ENCODE data around the gene CCL18. TPM values are rescaled to one million over a fixed set of nuclear protein-coding genes. Genes with fewer than 3 reads are reported as not detected.
"Not testable (repeated sequence)": the region's sequence is repeated elsewhere in the genome, so short reads cannot be mapped to it uniquely, and the experiment has no call there.

The CCL18 gene
- total and polyA plus RNA-seq, 2 donors (not counting 3 experiments of a cell fraction or from before 2014, with no cell fraction given): not detected

DNA sequence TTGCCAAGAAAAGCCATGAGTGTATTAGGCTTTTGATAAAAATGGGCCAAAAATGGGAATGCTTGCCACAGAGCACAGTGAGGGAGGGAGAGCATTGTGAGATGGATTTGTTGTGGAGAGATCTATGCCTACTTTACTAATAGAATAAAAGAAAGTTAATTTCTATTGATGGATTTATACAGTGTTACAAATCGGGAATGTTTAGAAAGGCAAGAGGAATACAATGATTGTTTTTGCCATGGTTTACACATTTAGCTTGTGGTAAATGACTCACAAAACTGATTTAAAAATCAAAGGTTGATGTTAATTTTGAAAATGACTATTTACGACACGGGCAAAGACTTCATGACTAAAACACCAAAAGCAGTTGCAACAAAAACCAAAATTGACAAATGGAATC is 56.1 kb downstream of the CCL18 start:
- no peak for FAIRE-seq
- intact Hi-C loops (cut with micrococcal nuclease): no loop called here

DNA sequence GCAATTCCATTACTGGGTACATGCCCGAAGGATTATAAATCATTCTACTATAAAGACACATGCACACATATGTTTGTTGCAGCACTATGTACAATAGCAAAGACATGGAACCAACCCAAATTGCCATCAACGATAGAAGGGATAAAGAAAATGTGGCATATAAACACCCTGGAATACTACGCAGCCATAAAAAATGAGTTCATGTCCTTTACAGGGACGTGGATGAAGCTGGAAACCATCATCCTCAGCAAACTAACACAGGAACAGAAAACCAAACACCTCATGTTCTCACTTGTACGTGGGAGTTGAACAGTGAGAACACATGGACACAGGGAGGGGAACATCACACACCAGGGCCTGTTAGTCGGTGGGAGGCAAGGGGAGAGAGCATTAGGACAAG is 57.0 kb downstream of the CCL18 start:
- H3K27me3 ChIP-seq (ENCODE audit: control insufficient read depth in 2 of 2, insufficient read depth in 2 of 2, low read length in 2 of 2); H3K27ac ChIP-seq (ENCODE audit: insufficient read depth, low read depth, low read length); DNase-seq (ENCODE audit: low read depth, low spot score); intact Hi-C loops (cut with micrococcal nuclease); H3K9me1 ChIP-seq (replicated peaks; ENCODE audit: control insufficient read depth, extremely low read depth, insufficient read depth, low read length); H3K4me2 ChIP-seq (ENCODE audit: insufficient read depth, low read length); H3K4me1 ChIP-seq (ENCODE audit: control insufficient read depth, extremely low read depth, insufficient read depth, low read length); H4K20me1 ChIP-seq (replicated peaks; ENCODE audit: control insufficient read depth, extremely low read depth, insufficient read depth, low read length); CTCF ChIA-PET; H3K9ac ChIP-seq (replicated peaks; ENCODE audit: extremely low read depth, insufficient read depth, low read length); H3K79me2 ChIP-seq (ENCODE audit: control insufficient read depth, insufficient read depth, low read length); POLR2A ChIA-PET; H3K36me3 ChIP-seq (ENCODE audit: control insufficient read depth in 2 of 2, extremely low read depth in 1 of 2, insufficient read depth in 2 of 2, low read length in 2 of 2); H3K9me3 ChIP-seq (replicated peaks; ENCODE audit: control insufficient read depth, insufficient read depth, low read length); H2AFZ ChIP-seq (ENCODE audit: low read depth, low read length); BruUV-seq (replicated peaks); FAIRE-seq; dilution Hi-C loops (cut with MboI; ENCODE audit: extremely low pct_ligation_motif_present, low sequenced_read_pairs); H3K4me3 ChIP-seq (replicated peaks in 1 of 3; ENCODE audit: insufficient read depth in 1 of 3, low read depth in 1 of 3, low read length in 3 of 3): not testable (repeated sequence)

More for the DNA sequence above, 56.1 kb downstream of the CCL18 start:
- TF ChIP-seq POLR2A (IDR thresholded peaks at IDR 0.05; ENCODE audit: low read depth, low read length) (no peak), JUN (IDR thresholded peaks at IDR 0.05; ENCODE audit: borderline replicate concordance, insufficient read depth, insufficient read length, low read depth) (no peak), FOS (IDR thresholded peaks at IDR 0.05; ENCODE audit: borderline replicate concordance, insufficient read depth, low read length) (no peak), MYC (IDR thresholded peaks at IDR 0.05; ENCODE audit: low read depth, low read length) (no peak), GATA2 (IDR thresholded peaks at IDR 0.05; ENCODE audit: insufficient read depth, insufficient read length, low read depth, low read length) (no peak), POLR2AphosphoS5 (IDR thresholded peaks at IDR 0.05; ENCODE audit: insufficient read depth, low read depth, low read length) (no peak), EZH2 (IDR thresholded peaks at IDR 0.05; ENCODE audit: borderline replicate concordance, low read depth, low read length, severe bottlenecking) (no peak)
- TF ChIP-seq, protein P1, sequence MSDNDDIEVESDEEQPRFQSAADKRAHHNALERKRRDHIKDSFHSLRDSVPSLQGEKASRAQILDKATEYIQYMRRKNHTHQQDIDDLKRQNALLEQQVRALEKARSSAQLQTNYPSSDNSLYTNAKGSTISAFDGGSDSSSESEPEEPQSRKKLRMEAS (IDR thresholded peaks at IDR 0.05; ENCODE audit: insufficient read depth, insufficient read length): no peak
- TF ChIP-seq, protein P2, sequence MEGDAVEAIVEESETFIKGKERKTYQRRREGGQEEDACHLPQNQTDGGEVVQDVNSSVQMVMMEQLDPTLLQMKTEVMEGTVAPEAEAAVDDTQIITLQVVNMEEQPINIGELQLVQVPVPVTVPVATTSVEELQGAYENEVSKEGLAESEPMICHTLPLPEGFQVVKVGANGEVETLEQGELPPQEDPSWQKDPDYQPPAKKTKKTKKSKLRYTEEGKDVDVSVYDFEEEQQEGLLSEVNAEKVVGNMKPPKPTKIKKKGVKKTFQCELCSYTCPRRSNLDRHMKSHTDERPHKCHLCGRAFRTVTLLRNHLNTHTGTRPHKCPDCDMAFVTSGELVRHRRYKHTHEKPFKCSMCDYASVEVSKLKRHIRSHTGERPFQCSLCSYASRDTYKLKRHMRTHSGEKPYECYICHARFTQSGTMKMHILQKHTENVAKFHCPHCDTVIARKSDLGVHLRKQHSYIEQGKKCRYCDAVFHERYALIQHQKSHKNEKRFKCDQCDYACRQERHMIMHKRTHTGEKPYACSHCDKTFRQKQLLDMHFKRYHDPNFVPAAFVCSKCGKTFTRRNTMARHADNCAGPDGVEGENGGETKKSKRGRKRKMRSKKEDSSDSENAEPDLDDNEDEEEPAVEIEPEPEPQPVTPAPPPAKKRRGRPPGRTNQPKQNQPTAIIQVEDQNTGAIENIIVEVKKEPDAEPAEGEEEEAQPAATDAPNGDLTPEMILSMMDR (IDR thresholded peaks at IDR 0.05; ENCODE audit: extremely low read depth in 1 of 2, insufficient read depth in 1 of 2, low read depth in 1 of 2, low read length in 2 of 2): no peak
- Histone ChIP-seq H3K9me1 (replicated peaks; ENCODE audit: control insufficient read depth, extremely low read depth, insufficient read depth, low read length) (no peaks in the 10 kb centered on the region), H3K79me2 (ENCODE audit: control insufficient read depth, insufficient read depth, low read length) (no peaks in the 10 kb centered on the region), H3K4me1 (ENCODE audit: control insufficient read depth, extremely low read depth, insufficient read depth, low read length) (no peaks in the 10 kb centered on the region), H3K36me3 (ENCODE audit: control insufficient read depth in 2 of 2, extremely low read depth in 1 of 2, insufficient read depth in 2 of 2, low read length in 2 of 2) (no peaks in the 10 kb centered on the region), H3K9ac (replicated peaks; ENCODE audit: extremely low read depth, insufficient read depth, low read length) (no peak overlapping the region), H3K27ac (ENCODE audit: insufficient read depth, low read depth, low read length) (no peak overlapping the region), H4K20me1 (replicated peaks; ENCODE audit: control insufficient read depth, extremely low read depth, insufficient read depth, low read length) (no peaks in the 10 kb centered on the region), H3K9me3 (replicated peaks; ENCODE audit: control insufficient read depth, insufficient read depth, low read length) (no peaks in the 10 kb centered on the region), H3K27me3 (ENCODE audit: control insufficient read depth in 2 of 2, insufficient read depth in 2 of 2, low read length in 2 of 2) (no peaks in the 10 kb centered on the region), H3K4me2 (ENCODE audit: insufficient read depth, low read length) (no peak overlapping the region), H2AFZ (ENCODE audit: low read depth, low read length) (no peak overlapping the region), H3K4me3 (replicated peaks in 1 of 3; ENCODE audit: insufficient read depth in 1 of 3, low read depth in 1 of 3, low read length in 3 of 3) (no peak overlapping the region)
- BruUV-seq (replicated peaks): no TSS peak
- dilution Hi-C loops (cut with MboI; ENCODE audit: extremely low pct_ligation_motif_present, low sequenced_read_pairs): no loop called here
- DNase-seq (ENCODE audit: low read depth, low spot score): no peak
- POLR2A ChIA-PET: no interaction called here
- CTCF ChIA-PET: no interaction called here
